Esophagus squamous epithelium (tissue), 5 donors: ENCODE measurements around the gene MCUR1. TPM values are rescaled to one million over a fixed set of nuclear protein-coding genes. Genes with fewer than 3 reads are reported as not detected.
"Not testable (repeated sequence)": the region's sequence is repeated elsewhere in the genome, so short reads cannot be mapped to it uniquely, and the experiment has no call there.

Experiments used
- DNase-seq: peaks from one replicate; lab custom pipeline; 2025; lab: John Stamatoyannopoulos, UW
- H3K27ac ChIP-seq, 4 donors: fragments of 200-600 bp; sonication (generic); one replicate each; pipeline ENCODE4 v1.5.1; 2016 to 2019; ENCODE audit warnings: mild to moderate bottlenecking in 1 of 4
- H3K27me3 ChIP-seq, 4 donors: fragments of 200-600 bp; sonication (generic); 1 replicate in 3 of 4; 2 replicates in 1 of 4; pipeline versions ENCODE4 v1.5.1 to v1.6.0; 2017 to 2021; ENCODE audit warnings: antibody characterized with exemption in 1 of 4
- H3K36me3 ChIP-seq, 3 donors: fragments of 200-600 bp; sonication (generic); one replicate each; pipeline ENCODE4 v1.5.1; 2016 to 2019
- H3K4me1 ChIP-seq, 3 donors: fragments of 200-600 bp; sonication (generic); one replicate each; pipeline ENCODE4 v1.5.1; 2017 to 2019
- H3K4me3 ChIP-seq, 4 donors: fragments of 200-600 bp; sonication (generic); 1 replicate in 3 of 4; 2 replicates in 1 of 4; pipeline ENCODE4 v1.5.1; 2016 to 2019; ENCODE audit warnings: mild to moderate bottlenecking in 2 of 4, moderate library complexity in 1 of 4
- H3K9me3 ChIP-seq, 3 donors: fragments of 200-600 bp; sonication (generic); one replicate each; pipeline ENCODE4 v1.5.1; 2016 to 2019
- CTCF ChIP-seq, 6 experiments: fragments of 450-650 bp in 4 of 6; fragments of 200-600 bp in 2 of 6; sonication (generic) in 2 of 6; IDR thresholded peaks; one replicate each; pipeline ENCODE4 v1.5.1; 2016 to 2019; ENCODE audit warnings: antibody characterized with exemption in 6 of 6, mild to moderate bottlenecking in 4 of 6, moderate library complexity in 4 of 6
- POLR2A ChIP-seq, 4 donors: fragments of 450-650 bp; IDR thresholded peaks; one replicate each; pipeline ENCODE4 v1.6.1; 2017; ENCODE audit warnings: antibody characterized with exemption in 4 of 4, mild to moderate bottlenecking in 4 of 4, moderate library complexity in 3 of 4
- WGBS, 2 donors: methylation state at CpG; one replicate each; pipeline ENCODE4 v1.1.5; 2018; 5-methylcytosine and 5-hydroxymethylcytosine counted together
- intact Hi-C: fragments of 100-400 bp; cut with DNase I; formaldehyde crosslinking; loops from one replicate; pipeline ENCODE4 v1.15.0; 2022
- total RNA-seq, 4 donors: library from RNA; depleted of rRNA; stranded (reverse); fragments of >200 nt; gene quantifications; one replicate each; pipeline ENCODE4 v1.1.0, GENCODE V29; 2016
- donor health status: DM: yes; HTN: yes; CAD: no.

The MCUR1 gene
- total RNA-seq, 4 donors from 2014 or later, result 11.4 to 14.3 (median 13.1) TPM

GRCh38 chr6:13836170-13836569 lies 21.8 kb upstream of the MCUR1 start:
- Histone ChIP-seq H3K4me1 (no peaks in the 10 kb centered on the region), H3K27ac (no peak overlapping the region), H3K4me3 (no peak overlapping the region), H3K36me3 (no peaks in the 10 kb centered on the region), H3K9me3 (no peaks in the 10 kb centered on the region), H3K27me3 (peaks cover 0 to 2% (median 0%) of the 10 kb centered on the region in 4 donors)
- 81 to 94% methylated on average over 5 of the region's 5 CpGs for WGBS, 2 donors
- TF ChIP-seq CTCF (IDR thresholded peaks at IDR 0.05), result no peak
- no peak for TF ChIP-seq POLR2A (IDR thresholded peaks at IDR 0.05)
- intact Hi-C loops, result no loop called here
- no peak for DNase-seq

DNA sequence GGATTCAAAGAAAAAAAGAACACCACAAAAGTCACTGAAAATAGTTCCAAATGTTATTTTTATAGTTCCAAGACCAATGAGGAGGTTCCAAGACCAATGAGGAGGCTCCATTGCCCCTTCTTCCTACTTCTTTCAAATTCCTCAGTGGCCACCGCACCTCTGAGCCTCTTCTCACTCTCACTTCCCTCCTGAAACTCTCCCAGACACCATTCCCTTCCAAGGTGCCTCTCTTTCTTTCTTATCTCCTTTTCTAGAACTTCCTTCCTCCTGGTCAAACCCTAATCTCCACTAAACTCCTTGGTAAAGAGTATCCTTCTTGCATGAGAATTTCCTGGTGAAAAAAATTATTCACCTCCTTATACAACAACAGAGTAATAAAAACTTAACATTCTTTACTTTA lies 20.4 kb upstream of the MCUR1 start:
- no peak for TF ChIP-seq POLR2A (IDR thresholded peaks at IDR 0.05)
- TF ChIP-seq CTCF (IDR thresholded peaks at IDR 0.05), result no peak
- H3K27me3 ChIP-seq, result peaks cover 0 to 2% (median 0%) of the 10 kb centered on the region in 4 donors
- WGBS, 2 donors, result 65 to 80% methylated on average over 1 of the region's 1 CpG
- H3K4me1 ChIP-seq, result no peaks in the 10 kb centered on the region
- no peak overlapping the region for H3K27ac ChIP-seq
- H3K36me3 ChIP-seq, result no peaks in the 10 kb centered on the region
- intact Hi-C loops, result no loop called here
- H3K4me3 ChIP-seq, result no peak overlapping the region
- no peaks in the 10 kb centered on the region for H3K9me3 ChIP-seq
- no peak for DNase-seq

- H3K27me3 ChIP-seq, H3K9me3 ChIP-seq, H3K27ac ChIP-seq, H3K4me3 ChIP-seq, H3K4me1 ChIP-seq, H3K36me3 ChIP-seq, intact Hi-C loops, DNase-seq: not testable (repeated sequence)
- WGBS, 2 donors, result 63 to 75% methylated on average over 4 to 5 of the region's 5 CpGs
These were observed 19.7 kb upstream of the MCUR1 start for GRCh38 chr6:13834018-13834417.

- H3K27ac ChIP-seq, result no peak overlapping the region
- no peak for DNase-seq
- H3K4me3 ChIP-seq, result no peak overlapping the region
- intact Hi-C loops, result no loop called here
- TF ChIP-seq CTCF (IDR thresholded peaks at IDR 0.05) (no peak), POLR2A (IDR thresholded peaks at IDR 0.05) (no peak)
- H3K9me3 ChIP-seq, result peaks cover 0 to 4% (median 0%) of the 10 kb centered on the region in 3 donors
- H3K36me3 ChIP-seq, result no peaks in the 10 kb centered on the region
- WGBS, 2 donors, result 70 to 83% methylated on average over 1 of the region's 1 CpG
- H3K4me1 ChIP-seq, result no peaks in the 10 kb centered on the region
- H3K27me3 ChIP-seq, result peaks cover 0 to 2% (median 0%) of the 10 kb centered on the region in 4 donors
These were observed 18.4 kb upstream of the MCUR1 start for GRCh38 chr6:13832778-13833177.

GRCh38 chr6:13831615-13832014 lies 17.3 kb upstream of the MCUR1 start:
- H3K9me3 ChIP-seq, result peaks cover 0 to 4% (median 0%) of the 10 kb centered on the region in 3 donors
- H3K27me3 ChIP-seq, result peaks cover 0 to 2% (median 0%) of the 10 kb centered on the region in 4 donors
- no peak for TF ChIP-seq POLR2A (IDR thresholded peaks at IDR 0.05)
- TF ChIP-seq CTCF (IDR thresholded peaks at IDR 0.05), result no peak
- no peak overlapping the region for H3K27ac ChIP-seq
- H3K36me3 ChIP-seq, result no peaks in the 10 kb centered on the region
- no peak for DNase-seq
- 82 to 83% methylated on average over 5 to 7 of the region's 7 CpGs for WGBS, 2 donors
- intact Hi-C loops, result no loop called here
- no peaks in the 10 kb centered on the region for H3K4me1 ChIP-seq
- H3K4me3 ChIP-seq, result no peak overlapping the region

- H3K9me3 ChIP-seq, result peaks cover 0 to 4% (median 0%) of the 10 kb centered on the region in 3 donors
- no peak for DNase-seq
- intact Hi-C loops, result no loop called here
- H3K27me3 ChIP-seq, result peaks cover 0 to 2% (median 0%) of the 10 kb centered on the region in 4 donors
- no peak overlapping the region for H3K4me3 ChIP-seq
- WGBS, 2 donors, result 63 to 71% methylated on average over 3 of the region's 4 CpGs
- TF ChIP-seq CTCF (IDR thresholded peaks at IDR 0.05), result no peak
- no peak for TF ChIP-seq POLR2A (IDR thresholded peaks at IDR 0.05)
- no peak overlapping the region for H3K27ac ChIP-seq
- no peaks in the 10 kb centered on the region for H3K36me3 ChIP-seq
- no peaks in the 10 kb centered on the region for H3K4me1 ChIP-seq
These were observed 16.4 kb upstream of the MCUR1 start for GRCh38 chr6:13830803-13831202.

GRCh38 chr6:13829419-13829818 lies 15.1 kb upstream of the MCUR1 start:
- H3K4me1 ChIP-seq, H3K4me3 ChIP-seq, H3K9me3 ChIP-seq, intact Hi-C loops, DNase-seq, H3K27ac ChIP-seq, H3K36me3 ChIP-seq, H3K27me3 ChIP-seq: not testable (repeated sequence)
- WGBS, 2 donors, result 91 to 95% methylated on average over 5 of the region's 5 CpGs

GRCh38 chr6:13828656-13829301 lies 14.4 kb upstream of the MCUR1 start:
- H3K27me3 ChIP-seq, H3K4me3 ChIP-seq, DNase-seq, H3K27ac ChIP-seq, H3K4me1 ChIP-seq, intact Hi-C loops, H3K36me3 ChIP-seq, H3K9me3 ChIP-seq: not testable (repeated sequence)
- WGBS, 2 donors, result 87 to 96% methylated on average over 10 to 11 of the region's 11 CpGs
